A673 (cell line): Measurements from ENCODE around the gene ZNF383. TPM values are rescaled to one million over a fixed set of nuclear protein-coding genes. Genes with fewer than 3 reads are reported as not detected.
"Not testable (repeated sequence)": the region's sequence is repeated elsewhere in the genome, so short reads cannot be mapped to it uniquely, and the experiment has no call there.

Experiments
- BruUV-seq: library from RNA; stranded (reverse); fragments of 400-500 nt; replicated peaks from 2 replicates; lab custom pipeline; 2021; lab: Mats Ljungman, UMichigan
- CTCF ChIA-PET: fragments of 300-600 bp; sonication (Branson Sonifier 250); formaldehyde crosslinking; loops from one replicate; lab custom pipeline; 2022; ENCODE audit warnings: antibody characterized with exemption; lab: Charles Lee
- POLR2A ChIA-PET: fragments of 300-600 bp; sonication (Branson Sonifier 250); formaldehyde crosslinking; loops from one replicate; lab custom pipeline; 2022; ENCODE audit warnings: antibody characterized with exemption; ENCODE audit not compliant: low non-redundant PET; lab: Charles Lee
- DNase-seq: peaks from one replicate; pipeline ENCODE4 v3.0.0-alpha.2; 2015; ENCODE audit warnings: low spot score
- H3K27ac ChIP-seq: fragments of 200-600 bp; sonication (generic); 2 replicates; pipeline ENCODE4 v1.5.1; 2016; ENCODE audit warnings: mixed run types, low read depth, mild to moderate bottlenecking, mixed read lengths, antibody characterized with exemption, low read length; ENCODE audit not compliant: poor library complexity, severe bottlenecking
- H3K27me3 ChIP-seq: fragments of 200-600 bp; sonication (generic); replicated peaks from 2 replicates; pipeline ENCODE4 v1.6.1; 2017; ENCODE audit warnings: mixed run types, low read depth, mild to moderate bottlenecking, mixed read lengths, antibody characterized with exemption, low read length; ENCODE audit not compliant: insufficient read depth, poor library complexity
- H3K36me3 ChIP-seq: fragments of 200-600 bp; sonication (generic); 2 replicates; pipeline ENCODE4 v1.6.1; 2016; ENCODE audit warnings: mixed run types, mild to moderate bottlenecking, mixed read lengths, antibody characterized with exemption, low read length; ENCODE audit not compliant: insufficient read depth, poor library complexity, severe bottlenecking
- H3K4me1 ChIP-seq: fragments of 200-600 bp; sonication (generic); 2 replicates; pipeline ENCODE4 v1.6.1; 2017; ENCODE audit warnings: mixed run types, mild to moderate bottlenecking, mixed read lengths, antibody characterized with exemption, low read length; ENCODE audit not compliant: insufficient read depth, poor library complexity, severe bottlenecking
- H3K4me3 ChIP-seq: fragments of 200-600 bp; sonication (generic); 2 replicates; pipeline ENCODE4 v1.5.1; 2016; ENCODE audit warnings: low read depth, mixed run types, mild to moderate bottlenecking, mixed read lengths, low read length; ENCODE audit not compliant: poor library complexity, severe bottlenecking
- H3K9me3 ChIP-seq: fragments of 200-600 bp; sonication (generic); 2 replicates; pipeline ENCODE4 v1.6.1; 2016; ENCODE audit warnings: mixed run types, low read depth, mild to moderate bottlenecking, mixed read lengths, antibody characterized with exemption, low read length; ENCODE audit not compliant: poor library complexity, severe bottlenecking
- intact Hi-C: fragments of 100-400 bp; cut with micrococcal nuclease; formaldehyde crosslinking; loops from one replicate; pipeline ENCODE4 v1.10.0; 2022; ENCODE audit not compliant: unreplicated experiment
- total RNA-seq: library from RNA; stranded (reverse); gene quantifications from 2 replicates; pipeline ENCODE4 v1.2.3, GENCODE V29; 2021

The ZNF383 gene
- total RNA-seq, 1 experiment from 2014 or later: 7.6 TPM

DNA sequence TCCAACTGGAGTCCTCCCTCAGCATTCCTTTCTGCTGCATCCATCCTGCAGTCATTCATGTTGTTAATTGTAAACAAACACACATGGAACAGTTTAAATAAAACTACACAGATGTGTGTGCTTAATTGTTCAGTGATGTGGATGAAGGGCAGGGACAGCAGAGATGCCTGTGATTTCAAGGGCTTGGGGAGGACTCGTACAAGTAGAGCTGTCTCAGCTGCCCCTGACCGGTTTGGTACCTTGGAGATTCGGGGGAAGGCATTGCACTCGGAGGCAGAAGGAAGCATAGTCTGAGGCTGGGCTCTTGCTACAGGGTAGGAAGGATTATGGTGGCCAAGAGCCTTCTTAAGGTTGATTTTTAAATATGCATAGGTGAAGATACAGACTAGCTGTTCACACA lies 49.7 kb downstream of the ZNF383 start:
- H3K4me1 ChIP-seq, H3K4me3 ChIP-seq, POLR2A ChIA-PET, intact Hi-C loops, H3K27me3 ChIP-seq, BruUV-seq, DNase-seq, H3K27ac ChIP-seq, H3K9me3 ChIP-seq, H3K36me3 ChIP-seq, CTCF ChIA-PET: not testable (repeated sequence)

DNA sequence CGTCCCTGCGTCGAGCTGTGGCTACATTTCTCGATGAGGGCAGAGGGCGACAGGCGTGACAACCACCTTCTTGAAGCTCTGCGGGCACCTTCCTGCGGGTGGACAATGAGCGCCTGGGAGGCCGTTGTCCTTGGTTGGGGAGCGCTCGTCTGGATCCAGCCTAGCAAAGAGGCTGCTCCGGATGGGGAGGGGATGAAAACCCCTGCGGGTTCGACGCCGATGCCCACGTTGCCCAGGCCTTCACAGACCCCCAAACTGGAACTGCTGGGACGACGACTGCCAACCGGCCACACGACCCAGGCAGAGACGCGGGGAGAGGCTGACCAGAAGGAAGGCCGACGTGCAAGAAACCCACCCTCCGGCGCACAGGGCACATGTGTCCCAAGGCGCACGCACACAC lies 62.6 kb downstream of the ZNF383 start:
- H3K9me3 ChIP-seq, POLR2A ChIA-PET, H3K4me3 ChIP-seq, DNase-seq, H3K27ac ChIP-seq, H3K36me3 ChIP-seq, H3K4me1 ChIP-seq, H3K27me3 ChIP-seq, CTCF ChIA-PET, intact Hi-C loops, BruUV-seq: not testable (repeated sequence)

DNA sequence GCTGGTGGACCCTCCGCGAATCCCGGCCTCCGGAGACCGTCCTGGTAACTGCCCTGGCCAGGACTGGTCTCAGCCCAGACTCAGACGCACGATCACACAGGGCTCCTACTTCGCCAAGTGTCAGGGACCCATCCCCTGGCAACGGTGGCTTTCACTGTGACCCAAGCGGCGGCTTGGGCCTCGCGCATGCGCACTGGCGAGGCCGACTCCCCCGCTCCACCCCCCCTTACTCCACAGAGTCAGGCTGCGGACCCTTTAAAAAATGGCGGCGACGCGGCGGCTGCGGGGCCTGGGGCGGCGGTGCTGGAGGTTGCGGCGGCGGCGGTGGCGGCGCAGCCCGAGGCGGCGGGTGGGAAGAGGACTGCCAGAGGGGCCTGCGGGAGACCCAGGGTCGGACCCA lies 66.0 kb downstream of the ZNF383 start:
- DNase-seq, H3K36me3 ChIP-seq, BruUV-seq, H3K27ac ChIP-seq, CTCF ChIA-PET, POLR2A ChIA-PET, H3K27me3 ChIP-seq, H3K4me1 ChIP-seq, intact Hi-C loops, H3K4me3 ChIP-seq, H3K9me3 ChIP-seq: not testable (repeated sequence)

DNA sequence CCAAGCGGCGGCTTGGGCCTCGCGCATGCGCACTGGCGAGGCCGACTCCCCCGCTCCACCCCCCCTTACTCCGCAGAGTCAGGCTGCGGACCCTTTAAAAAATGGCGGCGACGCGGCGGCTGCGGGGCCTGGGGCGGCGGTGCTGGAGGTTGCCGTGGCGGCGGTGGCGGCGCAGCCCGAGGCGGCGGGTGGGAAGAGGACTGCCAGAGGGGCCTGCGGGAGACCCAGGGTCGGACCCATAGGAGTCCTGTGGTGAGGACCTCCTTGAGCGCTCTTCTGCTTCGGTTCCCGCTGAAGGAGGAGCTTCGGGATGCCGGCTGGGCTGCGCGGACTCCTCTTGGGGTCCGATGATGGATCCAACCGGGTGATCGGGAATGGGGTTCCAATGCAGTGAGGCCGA lies 71.2 kb downstream of the ZNF383 start:
- CTCF ChIA-PET, BruUV-seq, H3K4me3 ChIP-seq, intact Hi-C loops, POLR2A ChIA-PET, H3K36me3 ChIP-seq, H3K27me3 ChIP-seq, H3K4me1 ChIP-seq, DNase-seq, H3K9me3 ChIP-seq, H3K27ac ChIP-seq: not testable (repeated sequence)

DNA sequence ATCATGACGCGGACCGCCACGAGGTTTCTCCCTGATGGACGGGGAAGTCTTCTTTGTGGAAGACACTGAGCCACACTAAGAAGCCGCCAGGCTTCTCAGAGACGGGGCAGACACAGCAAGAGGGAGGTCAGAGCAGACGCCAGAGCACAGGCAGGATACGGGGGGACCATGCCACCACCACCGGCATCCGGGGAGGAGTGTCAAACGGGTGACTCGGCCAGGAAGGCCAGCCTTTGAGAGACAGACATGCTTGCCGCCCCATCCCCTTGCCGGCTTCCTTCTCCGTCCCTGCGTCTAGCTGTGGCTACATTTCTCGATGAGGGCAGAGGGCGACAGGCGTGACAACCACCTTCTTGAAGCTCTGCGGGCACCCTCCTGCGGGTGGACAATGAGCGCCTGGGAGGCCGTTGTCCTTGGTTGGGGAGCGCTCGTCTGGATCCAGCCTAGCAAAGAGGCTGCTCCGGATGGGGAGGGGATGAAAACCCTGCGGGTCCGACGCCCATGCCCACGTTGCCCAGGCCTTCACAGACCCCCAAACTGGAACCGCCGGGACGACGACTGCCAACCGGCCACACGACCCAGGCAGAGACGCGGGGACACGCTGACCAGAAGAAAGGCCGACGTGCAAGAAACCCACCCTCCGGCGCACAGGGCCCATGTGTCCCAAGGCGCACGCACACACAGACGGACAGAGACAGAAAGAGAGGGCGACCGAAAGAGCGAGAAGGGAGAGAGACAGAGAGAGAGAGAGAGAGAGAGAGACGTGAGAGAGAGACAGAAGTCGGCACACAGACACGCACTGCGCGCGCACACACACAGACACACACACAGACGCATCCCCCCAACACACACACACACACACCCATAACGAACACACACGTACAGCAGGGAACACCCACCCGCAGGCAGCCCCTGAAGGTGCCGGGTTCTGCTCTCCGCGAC lies 75.3 kb downstream of the ZNF383 start:
- not testable (repeated sequence) for BruUV-seq, H3K4me1 ChIP-seq

DNA sequence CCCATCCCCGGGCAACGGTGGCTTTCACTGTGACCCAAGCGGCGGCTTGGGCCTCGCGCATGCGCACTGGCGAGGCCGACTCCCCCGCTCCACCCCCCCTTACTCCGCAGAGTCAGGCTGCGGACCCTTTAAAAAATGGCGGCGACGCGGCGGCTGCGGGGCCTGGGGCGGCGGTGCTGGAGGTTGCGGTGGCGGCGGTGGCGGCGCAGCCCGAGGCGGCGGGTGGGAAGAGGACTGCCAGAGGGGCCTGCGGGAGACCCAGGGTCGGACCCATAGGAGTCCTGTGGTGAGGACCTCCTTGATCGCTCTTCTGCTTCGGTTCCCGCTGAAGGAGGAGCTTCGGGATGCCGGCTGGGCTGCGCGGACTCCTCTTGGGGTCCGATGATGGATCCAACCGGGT lies 76.2 kb downstream of the ZNF383 start:
- BruUV-seq, H3K36me3 ChIP-seq, H3K4me3 ChIP-seq, DNase-seq, H3K27me3 ChIP-seq, POLR2A ChIA-PET, H3K9me3 ChIP-seq, H3K27ac ChIP-seq, CTCF ChIA-PET, H3K4me1 ChIP-seq, intact Hi-C loops: not testable (repeated sequence)

More for the DNA sequence above, 75.3 kb downstream of the ZNF383 start:
- POLR2A ChIA-PET, H3K27ac ChIP-seq, intact Hi-C loops, CTCF ChIA-PET, H3K9me3 ChIP-seq, H3K27me3 ChIP-seq, DNase-seq, H3K4me3 ChIP-seq, H3K36me3 ChIP-seq: not testable (repeated sequence)
